GM12878 (cell line): Measurements from ENCODE around the gene FAM227B. TPM values are rescaled to one million over a fixed set of nuclear protein-coding genes. Genes with fewer than 3 reads are reported as not detected.

Experiments used
- ATAC-seq: fragments of 200-7000 bp; cut with Tn5 transposase; 3 replicates; pipeline ENCODE4 v1.9.1; 2020; ENCODE audit warnings: mild to moderate bottlenecking, moderate library complexity
- BruUV-seq: library from RNA; stranded (reverse); fragments of 400-500 nt; replicated peaks from 2 replicates; lab custom pipeline; 2021; lab: Mats Ljungman, UMichigan
- CTCF ChIA-PET: fragments of 300-600 bp; sonication (Branson Sonifier 250); formaldehyde crosslinking; extraction: SDS; loops from one replicate; lab custom pipeline; 2021; ENCODE audit warnings: inconsistent platforms; lab: Yijun Ruan, JAX
- POLR2A ChIA-PET: fragments of 350-600 bp; formaldehyde crosslinking; extraction: SDS; loops from one replicate; lab custom pipeline; 2021; ENCODE audit warnings: inconsistent platforms; lab: Charles Lee
- RAD21 ChIA-PET: fragments of 300-600 bp; sonication (Branson Sonifier 250); formaldehyde crosslinking; loops from one replicate; lab custom pipeline; 2023; ENCODE audit warnings: antibody characterized with exemption; ENCODE audit not compliant: unreplicated experiment; lab: Charles Lee
- SMC1A ChIA-PET: fragments of 300-600 bp; sonication (Branson Sonifier 250); formaldehyde crosslinking; loops from one replicate; lab custom pipeline; 2023; ENCODE audit not compliant: unreplicated experiment, uncharacterized antibody; lab: Charles Lee
- DNase-seq: peaks from one replicate; pipeline ENCODE4 v3.0.0-alpha.2; 2011; ENCODE audit warnings: low read depth, low spot score
- FAIRE-seq: peaks from 3 replicates; lab custom pipeline; 2011; peaks lifted over from hg19 to GRCh38; lab: Jason Lieb, UNC
- H2AFZ ChIP-seq: 2 replicates; pipeline ENCODE4 v1.6.0; 2011; ENCODE audit warnings: low read depth, low read length, control low read depth; ENCODE audit not compliant: control insufficient read depth
- H3K27ac ChIP-seq: 2 replicates; pipeline ENCODE4 v1.5.1; 2011; ENCODE audit warnings: control low read depth; ENCODE audit not compliant: control insufficient read depth, insufficient read depth
- H3K27me3 ChIP-seq, 2 experiments: replicated peaks in 1 of 2; 2 replicates each; pipeline versions ENCODE4 v1.6.0 to v1.6.1; 2011; ENCODE audit warnings: low read length in 1 of 2; ENCODE audit not compliant: control insufficient read depth in 2 of 2, insufficient read depth in 2 of 2
- H3K36me3 ChIP-seq, 2 experiments: 2 replicates each; pipeline ENCODE4 v1.5.1; 2011; ENCODE audit warnings: low read length in 1 of 2; ENCODE audit not compliant: control insufficient read depth in 2 of 2, insufficient read depth in 2 of 2
- H3K4me1 ChIP-seq: 2 replicates; pipeline ENCODE4 v1.6.1; 2011; ENCODE audit warnings: mild to moderate bottlenecking, low read length, moderate library complexity, mixed read lengths; ENCODE audit not compliant: control insufficient read depth, insufficient read depth
- H3K4me2 ChIP-seq: 2 replicates; pipeline ENCODE4 v1.6.0; 2011; ENCODE audit warnings: control low read depth; ENCODE audit not compliant: control insufficient read depth, insufficient read depth
- H3K4me3 ChIP-seq: fragments of 200-600 bp; sonication (generic); 2 replicates; pipeline ENCODE4 v1.5.1; 2016
- H3K79me2 ChIP-seq: 2 replicates; pipeline ENCODE4 v1.6.0; 2011; ENCODE audit warnings: low read length; ENCODE audit not compliant: control insufficient read depth, insufficient read depth
- H3K9ac ChIP-seq: 2 replicates; pipeline ENCODE4 v1.8.0; 2011; ENCODE audit warnings: low read length, control low read depth, mixed read lengths; ENCODE audit not compliant: control insufficient read depth, insufficient read depth
- H3K9me3 ChIP-seq: replicated peaks from 3 replicates; pipeline ENCODE4 v1.5.1; 2011; ENCODE audit warnings: mild to moderate bottlenecking, low read length; ENCODE audit not compliant: control insufficient read depth, insufficient read depth
- H4K20me1 ChIP-seq: 2 replicates; pipeline ENCODE4 v1.6.0; 2011; ENCODE audit not compliant: control insufficient read depth, insufficient read depth
- CBX5 ChIP-seq: sonication (generic); IDR thresholded peaks from 2 replicates; pipeline ENCODE4 v1.6.1; 2016; ENCODE audit warnings: low read depth, moderate library complexity, mild to moderate bottlenecking, inconsistent platforms
- CHD4 ChIP-seq: fragments of 200-600 bp; sonication (generic); IDR thresholded peaks from 2 replicates; pipeline ENCODE4 v1.6.1; 2016; ENCODE audit warnings: mild to moderate bottlenecking
- EP300 ChIP-seq, 2 experiments: fragments of 150-350 bp in 1 of 2; IDR thresholded peaks; 2 replicates each; pipeline ENCODE4 v1.6.1; 2011 to 2012; ENCODE audit warnings: low read depth in 2 of 2, low read length in 2 of 2, borderline replicate concordance in 1 of 2, improper control_type of control experiment in 1 of 2, inconsistent platforms in 1 of 2; ENCODE audit not compliant: control insufficient read depth in 1 of 2
- FOS ChIP-seq: IDR thresholded peaks from 3 replicates; pipeline ENCODE4 v1.6.1; 2011; ENCODE audit warnings: borderline replicate concordance; ENCODE audit not compliant: insufficient read length; ENCODE audit errors: extremely low read depth
- FOXM1 ChIP-seq: IDR thresholded peaks from 2 replicates; pipeline ENCODE4 v1.6.1; 2012; ENCODE audit warnings: low read depth, mild to moderate bottlenecking, inconsistent platforms, low read length, moderate library complexity
- MTA3 ChIP-seq: IDR thresholded peaks from 2 replicates; pipeline ENCODE4 v1.6.1; 2012; ENCODE audit warnings: low read length, inconsistent platforms, borderline replicate concordance
- PML ChIP-seq: IDR thresholded peaks from 2 replicates; pipeline ENCODE4 v1.6.1; 2012; ENCODE audit warnings: low read length, inconsistent platforms
- POLR2AphosphoS5 ChIP-seq: IDR thresholded peaks from 2 replicates; pipeline ENCODE4 v1.6.1; 2011; ENCODE audit warnings: mild to moderate bottlenecking, low read length, inconsistent platforms
- SIN3A ChIP-seq: IDR thresholded peaks from 2 replicates; pipeline ENCODE4 v1.6.1; 2012; ENCODE audit warnings: low read depth, low read length, improper control_type of control experiment
- SMAD1 ChIP-seq: fragments of 450-650 bp; IDR thresholded peaks from 2 replicates; pipeline ENCODE4 v1.6.1; 2018; ENCODE audit warnings: mild to moderate bottlenecking, low read depth; ENCODE audit not compliant: partially characterized antibody
- STAT3 ChIP-seq: IDR thresholded peaks from 2 replicates; pipeline ENCODE4 v1.6.1; 2011; ENCODE audit warnings: low read depth, low read length, improper control_type of control experiment
- TCF12 ChIP-seq: IDR thresholded peaks from 2 replicates; pipeline ENCODE4 v1.6.1; 2011; ENCODE audit warnings: low read depth, mild to moderate bottlenecking, low read length
- WGBS: methylation state at CpG from one replicate; pipeline ENCODE4 v1.1.6; 2016; ENCODE audit warnings: low lambda C conversion rate; ENCODE audit not compliant: insufficient replicate concordance, insufficient coverage; ENCODE audit errors: missing lambda C conversion rate; 5-methylcytosine and 5-hydroxymethylcytosine counted together
- in situ Hi-C: fragments of 300-500 bp; cut with MboI; formaldehyde crosslinking; loops from 9 replicates; pipeline ENCODE4 v1.14.3; 2018; ENCODE audit warnings: mixed read lengths
- intact Hi-C: fragments of 100-400 bp; cut with micrococcal nuclease; formaldehyde crosslinking; loops from one replicate; pipeline ENCODE4 v1.14.2; 2022; ENCODE audit not compliant: unreplicated experiment
- polyA plus RNA-seq, 11 experiments: library from polyadenylated mRNA; depleted of rRNA in 4 of 11; unstranded in 6 of 11; stranded (reverse) in 5 of 11; fragments of >200 nt; fragmentation: Nextera tagmentation in 4 of 11; fragmentation: Illumina TruSeq in 1 of 11; extraction: Ambion mirVana in 4 of 11; extraction: Trizol in 1 of 11; gene quantifications; 1 replicate in 1 of 11; 2 replicates in 10 of 11; pipeline versions ENCODE4 v1.2.1 to v1.2.3, GENCODE V29; 2011 to 2016; ENCODE audit warnings: inconsistent platforms in 2 of 11, missing spikeins in 2 of 11, low read depth in 1 of 11
- total RNA-seq, 4 experiments: library from RNA; depleted of rRNA in 3 of 4; stranded (reverse); fragments of >200 nt in 3 of 4; fragmentation: Illumina TruSeq in 1 of 4; extraction: Trizol in 1 of 4; gene quantifications; 2 replicates each; pipeline versions ENCODE4 v1.2.1 to v1.2.3, GENCODE V29; 2013 to 2021
- TF ChIP-seq, protein P1 (sequence below): fragments of 450-650 bp; IDR thresholded peaks from 2 replicates; pipeline ENCODE4 v1.6.1; 2017; ENCODE audit warnings: antibody characterized with exemption, mild to moderate bottlenecking, moderate library complexity
- TF ChIP-seq, protein P2 (sequence below): IDR thresholded peaks from 2 replicates; pipeline ENCODE4 v1.6.1; 2012; ENCODE audit warnings: low read depth, low read length, improper control_type of control experiment

Gene FAM227B
- total and polyA plus RNA-seq, 10 of the 15 experiments (the other 5 are each of a cell fraction or from before 2014, with no cell fraction given): 3.9 to 12.6 (median 6.9) TPM

DNA sequence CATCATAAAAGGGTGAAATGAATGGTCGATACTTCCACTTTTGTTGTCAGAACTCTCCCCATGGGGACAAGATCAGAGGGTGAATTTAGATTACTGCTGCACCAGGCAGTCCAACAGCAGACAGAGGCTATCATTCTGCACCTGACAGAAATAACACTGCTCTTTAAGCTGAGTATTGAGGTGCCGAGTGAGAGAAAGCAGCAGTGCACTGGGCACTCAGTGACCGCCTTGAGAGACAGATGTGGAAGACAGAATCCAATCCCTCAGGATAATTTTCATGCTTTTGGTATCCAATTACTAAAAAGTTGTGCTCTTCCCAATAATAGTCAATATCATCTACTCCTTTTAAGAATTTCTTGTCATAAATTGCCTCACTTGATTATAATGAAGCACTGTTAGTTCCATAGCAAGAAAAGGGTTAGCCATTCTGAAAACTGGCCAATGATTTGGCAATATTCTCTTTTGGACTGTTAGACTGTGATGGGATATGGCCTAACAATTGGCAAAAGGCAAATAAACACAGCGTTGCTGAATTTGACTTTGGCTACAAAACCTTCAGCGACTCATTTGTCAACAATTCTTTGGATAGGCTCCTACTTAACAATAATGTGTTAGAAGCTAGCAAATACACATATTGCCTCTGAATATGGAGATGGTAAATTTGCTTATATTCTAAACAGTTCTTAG is 192.1 kb downstream of the FAM227B start:
- TF ChIP-seq, protein P1, sequence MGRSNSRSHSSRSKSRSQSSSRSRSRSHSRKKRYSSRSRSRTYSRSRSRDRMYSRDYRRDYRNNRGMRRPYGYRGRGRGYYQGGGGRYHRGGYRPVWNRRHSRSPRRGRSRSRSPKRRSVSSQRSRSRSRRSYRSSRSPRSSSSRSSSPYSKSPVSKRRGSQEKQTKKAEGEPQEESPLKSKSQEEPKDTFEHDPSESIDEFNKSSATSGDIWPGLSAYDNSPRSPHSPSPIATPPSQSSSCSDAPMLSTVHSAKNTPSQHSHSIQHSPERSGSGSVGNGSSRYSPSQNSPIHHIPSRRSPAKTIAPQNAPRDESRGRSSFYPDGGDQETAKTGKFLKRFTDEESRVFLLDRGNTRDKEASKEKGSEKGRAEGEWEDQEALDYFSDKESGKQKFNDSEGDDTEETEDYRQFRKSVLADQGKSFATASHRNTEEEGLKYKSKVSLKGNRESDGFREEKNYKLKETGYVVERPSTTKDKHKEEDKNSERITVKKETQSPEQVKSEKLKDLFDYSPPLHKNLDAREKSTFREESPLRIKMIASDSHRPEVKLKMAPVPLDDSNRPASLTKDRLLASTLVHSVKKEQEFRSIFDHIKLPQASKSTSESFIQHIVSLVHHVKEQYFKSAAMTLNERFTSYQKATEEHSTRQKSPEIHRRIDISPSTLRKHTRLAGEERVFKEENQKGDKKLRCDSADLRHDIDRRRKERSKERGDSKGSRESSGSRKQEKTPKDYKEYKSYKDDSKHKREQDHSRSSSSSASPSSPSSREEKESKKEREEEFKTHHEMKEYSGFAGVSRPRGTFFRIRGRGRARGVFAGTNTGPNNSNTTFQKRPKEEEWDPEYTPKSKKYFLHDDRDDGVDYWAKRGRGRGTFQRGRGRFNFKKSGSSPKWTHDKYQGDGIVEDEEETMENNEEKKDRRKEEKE: no peak
- TF ChIP-seq POLR2AphosphoS5: no peak
- TF ChIP-seq STAT3: no peak
- no peak for TF ChIP-seq TCF12
- TF ChIP-seq SIN3A: no peak
- no peak for TF ChIP-seq CBX5
- TF ChIP-seq CHD4: no peak
- no peak for TF ChIP-seq EP300 (IDR thresholded peaks at IDR 0.05; ENCODE audit: borderline replicate concordance in 1 of 2, control insufficient read depth in 1 of 2, low read depth in 2 of 2, low read length in 2 of 2)
- no peak for TF ChIP-seq PML
- TF ChIP-seq, protein P2, sequence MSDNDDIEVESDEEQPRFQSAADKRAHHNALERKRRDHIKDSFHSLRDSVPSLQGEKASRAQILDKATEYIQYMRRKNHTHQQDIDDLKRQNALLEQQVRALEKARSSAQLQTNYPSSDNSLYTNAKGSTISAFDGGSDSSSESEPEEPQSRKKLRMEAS: no peak
- TF ChIP-seq FOS: no peak
- no peak for TF ChIP-seq FOXM1
- TF ChIP-seq MTA3: no peak
- no peak for TF ChIP-seq SMAD1
- no peaks in the 10 kb centered on the region for H4K20me1 ChIP-seq
- H3K9ac ChIP-seq: no peak overlapping the region
- no peaks in the 10 kb centered on the region for H3K36me3 ChIP-seq
- no peaks in the 10 kb centered on the region for H3K9me3 ChIP-seq
- DNase-seq (no peak), FAIRE-seq (no peak), ATAC-seq (no peak)
- ChIA-PET RAD21 (no interaction called here), POLR2A (no interaction called here), CTCF (interaction anchor here (1.2 kb wide), 1 partner anchor 193 kb away, joined by 3 read pairs; no protein-coding TSS in a partner anchor), SMC1A (interaction anchor here (0.5 kb wide), 1 partner anchor 134 kb away, joined by 3 read pairs; no protein-coding TSS in a partner anchor)
- H3K27me3 ChIP-seq: no peaks in the 10 kb centered on the region
- no TSS peak for BruUV-seq
- H3K4me2 ChIP-seq: no peak overlapping the region
- no peak overlapping the region for H2AFZ ChIP-seq
- intact Hi-C loops (loop anchor here (10.0 kb wide), 1 partner anchor 1074 kb away; no protein-coding TSS in a partner anchor), in situ Hi-C loops (loop anchor here (10.0 kb wide), 1 partner anchor 716 kb away; no protein-coding TSS in a partner anchor)
- no peaks in the 10 kb centered on the region for H3K79me2 ChIP-seq
- H3K4me3 ChIP-seq: no peak overlapping the region
- H3K27ac ChIP-seq: no peak overlapping the region
- WGBS: 43% methylated on average over 5 of the region's 5 CpGs
- no peaks in the 10 kb centered on the region for H3K4me1 ChIP-seq
